Activated CD8-positive, alpha-beta memory T cell treated with anti-CD3 and anti-CD28 coated beads, Interleukin-2, amount 50 U/mL, for 24 hours (primary cell): Measurements from ENCODE around the gene SHISA2.

Source experiments
- DNase-seq: peaks from one replicate; pipeline ENCODE4 v3.0.0-alpha.2; 2020; ENCODE audit errors: extremely low read depth

The SHISA2 gene

GRCh38 chr13:26017932-26018665 lies 33.7 kb downstream of the SHISA2 start:
- DNase-seq = no peak

DNA sequence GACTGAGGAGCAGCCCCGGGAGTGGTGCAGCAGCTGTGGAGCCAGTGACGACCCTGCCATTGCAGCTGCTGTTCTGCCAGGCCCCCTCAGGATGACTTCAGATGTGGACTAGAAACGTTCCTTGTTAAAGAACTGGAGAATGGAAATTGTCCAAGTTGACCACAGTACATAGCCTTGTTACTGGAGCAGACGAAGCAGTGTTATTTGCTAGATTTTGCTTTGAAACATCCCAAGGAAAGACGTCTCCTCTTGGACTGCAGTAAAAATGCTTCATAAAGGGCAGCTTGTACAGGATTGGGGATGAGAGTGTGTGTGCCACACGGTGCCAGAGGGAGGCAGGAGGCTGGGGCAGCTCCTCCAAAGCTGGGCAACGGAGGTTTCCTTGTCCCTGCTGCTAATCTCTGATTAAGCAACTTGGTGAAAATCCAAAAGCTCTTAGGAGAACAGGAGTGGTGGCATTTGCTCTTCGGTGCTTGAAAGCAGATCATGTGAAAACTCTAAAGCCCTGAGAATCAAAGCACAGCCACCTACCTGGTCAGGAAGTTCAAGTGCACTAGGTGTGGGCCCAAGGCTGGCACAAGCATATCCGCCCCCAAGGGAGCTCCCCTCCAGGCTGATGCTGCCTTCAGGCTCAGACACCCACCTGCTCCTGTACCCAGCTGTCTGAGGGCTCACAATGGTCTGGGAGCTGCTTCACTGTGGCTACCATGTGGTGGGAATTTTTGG lies 34.5 kb downstream of the SHISA2 start:
- DNase-seq = no peak

GRCh38 chr13:26016189-26016588 lies 35.6 kb downstream of the SHISA2 start:
- DNase-seq = no peak

- no peak for DNase-seq
These were observed 36.3 kb downstream of the SHISA2 start for GRCh38 chr13:26015271-26016125.

GRCh38 chr13:26012995-26013394 lies 38.8 kb downstream of the SHISA2 start:
- DNase-seq = no peak

DNA sequence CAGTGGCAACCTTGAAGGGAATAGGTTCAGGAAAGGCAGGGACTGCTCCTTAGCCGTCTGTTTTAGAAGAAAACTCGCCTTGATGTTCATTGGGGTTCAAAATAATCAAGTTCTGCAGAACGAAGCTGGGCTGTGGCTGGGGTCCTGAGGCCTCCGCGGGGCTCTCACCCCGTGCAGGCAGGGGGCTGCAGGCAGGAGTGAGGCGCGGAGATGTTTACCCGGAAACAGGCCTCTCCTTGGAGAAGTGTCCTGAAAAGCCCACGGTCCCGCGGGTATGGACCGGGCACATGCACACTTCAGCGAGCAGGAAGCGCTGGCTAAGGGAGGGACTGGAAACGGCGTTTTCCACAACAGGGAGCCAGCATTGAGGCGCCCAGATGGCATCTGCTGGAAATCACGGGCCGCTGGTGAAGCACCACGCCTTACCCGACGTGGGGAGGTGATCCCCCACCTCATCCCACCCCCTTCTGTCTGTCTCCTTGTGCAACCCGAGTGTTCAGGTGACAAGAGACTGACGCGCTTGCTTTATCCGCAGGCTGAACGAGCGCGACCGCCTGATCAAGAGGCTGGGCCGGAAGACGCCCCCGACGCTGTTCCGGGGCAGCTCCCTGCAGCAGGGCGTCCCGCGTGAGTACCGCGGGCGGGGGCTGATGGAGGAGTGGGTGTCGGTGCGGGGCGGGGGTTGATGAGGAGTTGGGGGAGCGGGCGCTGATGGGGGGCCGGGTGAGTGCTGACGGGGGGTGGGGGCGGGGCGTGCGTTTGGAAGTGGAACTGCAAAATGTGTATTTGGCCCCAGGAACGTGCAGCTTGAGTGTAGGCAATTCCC lies 39.6 kb downstream of the SHISA2 start:
- no peak for DNase-seq

GRCh38 chr13:26011208-26011573 lies 40.6 kb downstream of the SHISA2 start:
- no peak for DNase-seq

GRCh38 chr13:26010487-26011207 lies 41.2 kb downstream of the SHISA2 start:
- DNase-seq = no peak

- DNase-seq = no peak
These were observed 44.3 kb downstream of the SHISA2 start for GRCh38 chr13:26007261-26008125.
